Measurements from ENCODE around the gene DLEC1. TPM values are rescaled to one million over a fixed set of nuclear protein-coding genes. Genes with fewer than 3 reads are reported as not detected.
"Not testable (repeated sequence)": the region's sequence is repeated elsewhere in the genome, so short reads cannot be mapped to it uniquely, and the experiment has no call there.

DLEC1 gene
- total RNA-seq, 1 donor from 2014 or later = 0.24 TPM

DNA sequence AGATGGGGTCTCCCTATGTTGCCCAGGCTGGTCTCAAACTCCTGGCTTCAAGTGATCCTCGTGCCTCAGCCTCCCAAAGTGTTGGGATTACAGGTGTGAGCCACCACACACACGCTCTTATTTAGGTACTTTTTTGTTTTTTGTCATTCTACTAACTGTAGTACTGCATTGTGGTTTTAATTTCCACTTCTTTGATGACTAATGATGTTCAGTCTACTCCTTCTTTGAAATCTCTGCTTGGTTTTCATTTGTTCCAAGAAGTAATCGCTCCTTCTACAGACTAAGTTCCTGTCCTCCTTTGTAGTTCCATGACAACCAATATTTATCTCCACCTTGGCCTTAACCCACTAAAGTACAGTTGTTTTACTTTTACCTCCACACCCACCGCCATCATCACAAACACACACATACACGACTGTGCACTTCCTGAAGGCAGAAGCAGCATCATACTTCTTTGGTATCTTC is 529 bp upstream of the DLEC1 start:
- no peak for DNase-seq (ENCODE audit: low spot score)

DNA sequence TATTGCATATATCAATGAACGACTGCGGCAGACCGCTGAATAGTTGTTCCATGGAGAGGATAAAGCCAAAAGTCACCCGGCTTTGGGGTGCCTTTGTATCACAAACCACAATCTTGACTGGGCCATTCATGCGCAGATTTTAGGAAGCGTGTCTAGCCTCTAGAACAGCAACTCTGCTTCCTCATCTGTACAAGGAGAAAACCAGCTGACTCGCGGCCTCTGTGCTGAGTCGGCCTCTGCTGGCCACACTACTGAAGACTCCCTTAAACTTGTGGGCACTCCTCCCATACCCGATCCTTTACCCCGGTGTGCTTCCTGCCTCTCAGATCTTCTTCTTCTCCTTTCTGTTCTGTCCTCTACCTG is 872 bp downstream of the DLEC1 start:
- peak; percentile 57 for DNase-seq (ENCODE audit: low spot score)

DNA sequence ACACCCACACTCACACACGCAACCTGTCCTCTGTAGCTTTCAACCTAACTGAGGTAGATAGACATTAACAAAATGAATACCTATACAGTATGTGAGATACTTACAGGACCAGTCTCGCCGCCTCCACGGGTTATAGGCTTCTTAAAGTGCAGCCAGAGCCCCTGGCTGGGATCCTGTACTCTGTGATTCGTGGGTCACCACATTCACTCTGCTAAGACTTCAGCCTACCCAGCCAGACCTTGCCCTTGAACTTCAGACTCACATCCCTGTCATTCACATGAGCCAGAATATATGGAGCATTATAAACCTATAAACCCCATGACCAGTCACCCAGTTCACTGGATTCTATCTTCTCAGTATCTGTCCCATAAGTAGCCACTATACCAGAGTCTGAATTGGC is 1.4 kb downstream of the DLEC1 start:
- DNase-seq (ENCODE audit: low spot score) = no peak

DNA sequence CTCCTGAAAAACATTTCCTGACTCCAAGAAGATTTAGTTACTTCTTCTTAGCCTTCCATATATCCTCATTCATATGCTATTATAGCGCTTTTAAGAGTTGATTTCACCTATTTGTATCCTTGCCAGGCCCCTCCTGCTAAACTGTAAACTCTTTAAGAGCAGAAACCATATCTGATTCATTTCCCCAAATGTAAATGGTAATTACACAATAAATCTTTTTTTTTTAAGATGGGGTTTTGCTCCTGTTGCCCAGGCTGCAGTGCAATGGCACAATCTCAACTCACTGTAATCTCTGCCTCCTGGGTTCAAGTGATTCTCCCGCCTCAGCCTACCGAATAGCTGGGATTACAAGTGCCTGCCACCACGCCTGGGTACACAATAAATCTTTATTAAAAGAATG is 4.5 kb downstream of the DLEC1 start:
- no peak for DNase-seq (ENCODE audit: low spot score)

DNA sequence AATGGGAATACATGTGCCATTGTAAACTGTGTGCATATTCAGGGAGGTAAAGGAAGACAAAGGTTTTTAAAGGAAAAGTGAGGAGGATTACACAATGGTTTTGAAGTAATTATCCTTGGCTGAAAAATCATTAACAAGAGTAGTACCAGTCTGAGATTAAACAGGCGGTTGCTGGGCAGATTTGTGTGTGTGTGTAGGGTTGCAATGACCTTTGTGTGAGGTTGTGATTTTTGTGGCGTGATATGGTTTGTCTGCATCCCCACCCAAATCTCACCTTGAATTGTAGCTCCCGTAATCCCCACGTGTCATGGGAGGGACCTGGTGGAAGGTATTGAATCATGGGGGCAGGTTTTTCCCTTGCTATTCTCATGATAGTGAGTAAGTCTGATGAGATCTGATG is 7.0 kb downstream of the DLEC1 start:
- DNase-seq (ENCODE audit: low spot score) = no peak

DNA sequence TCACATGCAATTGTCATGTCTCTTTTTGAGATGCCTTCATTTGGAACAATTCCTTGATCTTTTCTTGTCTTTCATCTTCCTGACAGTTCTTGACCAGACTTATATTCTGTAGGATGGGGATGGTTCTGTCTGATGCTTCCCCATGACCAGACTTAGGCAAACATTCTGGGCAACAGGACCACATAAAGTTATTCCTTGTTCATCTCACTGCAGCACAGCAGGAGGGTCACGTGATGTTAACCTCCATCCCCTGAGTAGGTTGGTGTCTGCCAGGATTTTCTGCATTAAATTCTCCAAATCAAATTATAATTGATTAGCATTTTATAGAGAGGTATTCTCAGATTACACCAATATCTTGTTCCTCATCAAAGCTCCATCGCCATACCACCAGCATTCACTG is 7.8 kb downstream of the DLEC1 start:
- no peak for DNase-seq (ENCODE audit: low spot score)

DNA sequence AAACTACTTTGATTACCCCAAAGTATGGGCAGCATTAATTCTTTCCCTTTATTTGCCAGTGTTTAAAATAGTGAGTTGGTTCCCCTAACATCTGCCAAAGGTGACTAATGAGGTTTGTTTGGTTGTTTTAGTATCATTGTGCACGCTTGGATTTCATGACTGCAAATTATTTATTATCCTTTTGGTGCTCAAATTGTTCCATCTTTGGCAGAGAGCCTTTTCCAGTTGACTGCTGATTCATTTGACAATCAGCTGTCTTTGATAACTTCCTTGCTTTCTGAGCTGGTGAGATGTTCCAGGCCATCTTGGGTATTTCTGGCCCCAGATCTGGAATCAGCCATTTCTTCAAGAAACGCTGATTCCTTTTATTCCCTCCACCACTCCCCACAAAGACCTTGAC is 8.9 kb downstream of the DLEC1 start:
- no peak for DNase-seq (ENCODE audit: low spot score)

DNA sequence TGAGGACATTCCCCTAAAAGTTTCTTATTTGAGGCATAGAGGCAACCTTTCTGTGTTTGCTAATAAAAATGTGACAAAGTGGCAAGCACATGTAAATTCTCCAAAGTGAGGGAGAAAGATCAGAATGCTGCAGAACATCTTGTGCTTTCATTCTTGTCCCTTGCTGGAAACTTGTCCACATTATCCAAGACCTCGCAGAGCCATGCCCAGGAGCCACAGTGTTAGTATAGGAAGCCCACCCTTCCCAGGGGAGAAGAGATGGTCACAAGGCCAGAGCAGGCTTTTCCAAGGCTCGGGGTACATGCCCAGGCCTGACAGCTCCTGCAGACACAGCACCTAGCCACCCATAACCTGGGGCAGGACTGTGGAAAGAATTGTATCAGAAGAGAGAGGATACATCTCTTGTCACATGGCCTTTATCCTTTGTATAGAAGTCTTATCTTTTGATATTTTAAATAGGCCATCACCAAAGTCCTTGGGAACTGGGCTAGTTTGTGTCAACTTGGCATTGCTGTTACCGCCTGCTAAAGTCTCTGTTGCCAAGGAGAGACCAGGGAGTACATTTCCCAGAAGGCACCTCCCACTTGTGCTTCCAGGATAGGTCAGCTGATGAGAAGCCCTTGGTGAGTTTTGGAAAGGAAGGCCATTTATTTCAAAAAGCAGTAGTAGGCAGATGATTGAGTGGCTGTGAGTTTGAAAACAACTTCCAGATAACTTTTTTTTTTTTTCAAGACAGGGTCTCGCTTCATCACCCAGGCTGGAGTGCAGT is 10.5 kb downstream of the DLEC1 start:
- DNase-seq (ENCODE audit: low spot score) = no peak

DNA sequence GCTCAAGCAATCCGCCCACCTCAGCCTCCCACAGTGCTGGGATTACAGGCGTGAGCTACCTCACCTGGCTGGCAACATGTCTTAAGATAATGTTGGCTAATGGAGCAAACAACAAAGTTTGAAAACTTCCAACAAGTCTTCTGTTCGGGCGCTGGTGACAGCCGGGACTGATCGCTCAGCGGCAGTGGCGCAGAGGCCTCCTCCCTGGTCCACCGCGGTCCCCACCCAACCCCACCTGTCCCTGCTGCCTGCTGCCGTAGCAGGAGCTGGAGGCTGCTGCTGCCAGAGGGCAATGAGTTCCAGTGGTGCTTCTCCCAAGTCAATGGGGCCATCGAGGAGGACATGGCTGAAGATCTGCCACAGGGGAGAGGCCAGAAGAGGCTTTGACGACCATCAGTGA is 12.1 kb downstream of the DLEC1 start:
- no peak for DNase-seq (ENCODE audit: low spot score)

DNA sequence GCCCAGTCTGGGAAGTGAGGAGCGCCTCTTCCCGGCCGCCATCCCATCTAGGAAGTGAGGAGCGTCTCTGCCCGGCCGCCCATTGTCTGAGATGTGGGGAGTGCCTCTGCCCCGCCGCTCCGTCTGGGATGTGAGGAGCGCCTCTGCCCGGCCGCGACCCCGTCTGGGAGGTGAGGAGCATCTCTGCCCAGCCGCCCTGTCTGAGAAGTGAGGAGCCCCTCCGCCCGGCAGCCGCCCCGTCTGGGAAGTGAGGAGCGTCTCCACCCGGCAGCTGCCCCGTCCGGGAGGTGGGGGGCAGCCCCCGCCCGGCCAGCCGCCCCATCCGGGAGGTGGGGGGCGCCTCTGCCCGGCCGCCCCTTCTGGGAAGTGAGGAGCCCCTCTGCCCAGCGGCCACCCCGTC is 14.3 kb downstream of the DLEC1 start:
- not testable (repeated sequence) for DNase-seq (ENCODE audit: low spot score)

DNA sequence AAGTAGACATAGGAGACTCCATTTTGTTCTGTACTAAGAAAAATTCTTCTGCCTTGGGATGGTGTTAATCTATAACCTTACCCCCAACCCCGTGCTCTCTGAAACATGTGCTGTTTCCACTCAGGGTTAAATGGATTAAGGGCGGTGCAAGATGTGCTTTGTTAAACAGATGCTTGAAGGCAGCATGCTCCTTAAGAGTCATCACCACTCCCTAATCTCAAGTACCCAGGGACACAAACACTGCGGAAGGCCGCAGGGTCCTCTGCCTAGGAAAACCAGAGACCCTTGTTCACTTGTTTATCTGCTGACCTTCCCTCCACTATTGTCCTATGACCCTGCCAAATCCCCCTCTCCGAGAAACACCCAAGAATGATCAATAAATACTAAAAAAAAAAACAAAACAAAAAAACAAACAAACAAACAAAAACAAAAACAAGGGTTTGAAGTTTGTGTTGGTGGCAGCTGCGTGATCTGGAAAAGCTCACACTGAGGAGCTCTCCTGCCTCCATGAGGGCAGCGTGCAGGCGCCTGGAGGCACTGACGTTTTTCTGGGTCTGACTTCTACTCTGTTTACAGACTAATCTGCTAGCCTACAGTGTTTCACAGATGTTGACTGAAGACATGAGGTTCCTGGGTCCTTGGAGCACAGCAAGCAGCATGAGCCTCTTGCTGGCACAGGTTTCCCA is 14.9 kb downstream of the DLEC1 start:
- DNase-seq (ENCODE audit: low spot score) = not testable (repeated sequence)

DNA sequence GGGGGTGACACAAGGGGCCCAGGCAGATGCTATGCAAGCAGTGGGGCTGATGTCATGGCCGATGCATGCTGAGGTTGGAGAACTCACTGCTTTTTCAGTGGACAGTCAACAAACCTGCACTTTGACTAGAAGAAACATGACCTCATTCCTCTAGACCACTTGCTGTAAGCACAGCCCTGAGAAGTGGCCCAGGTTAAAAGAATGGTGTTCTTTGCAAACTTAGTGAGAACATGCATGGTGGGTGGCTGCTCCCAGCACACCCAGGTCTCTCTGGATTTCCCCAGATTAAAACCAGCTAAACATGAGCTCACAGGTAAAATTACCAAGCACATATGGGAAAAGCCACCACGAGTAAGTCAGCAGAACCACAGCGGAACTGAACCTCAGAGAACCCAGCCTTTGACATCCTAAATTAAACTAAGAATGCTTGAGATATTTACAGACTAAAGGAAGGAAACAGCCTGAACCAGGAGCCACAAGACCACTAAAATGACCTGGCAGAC is 15.5 kb downstream of the DLEC1 start:
- DNase-seq (ENCODE audit: low spot score) = no peak

DNA sequence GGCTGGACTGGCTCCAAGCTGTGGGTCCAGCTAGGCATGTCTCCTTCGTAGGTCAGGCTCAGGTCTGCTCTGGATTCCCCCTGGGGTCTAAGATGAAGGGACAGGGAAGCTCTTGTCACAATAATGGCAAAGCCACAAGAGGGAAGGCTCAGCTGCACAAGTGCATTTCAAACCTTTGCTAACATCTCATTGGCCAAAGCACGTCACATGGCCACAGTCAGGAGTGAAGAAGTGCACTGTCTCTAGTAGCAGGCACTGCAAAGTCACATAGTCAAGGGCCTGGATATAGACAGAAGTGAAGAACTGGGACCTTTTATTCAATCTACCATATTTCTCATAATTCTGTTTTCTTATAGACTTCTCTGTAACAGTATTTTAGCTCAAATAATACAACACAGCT is 20.1 kb downstream of the DLEC1 start:
- no peak for DNase-seq (ENCODE audit: low spot score)

DNA sequence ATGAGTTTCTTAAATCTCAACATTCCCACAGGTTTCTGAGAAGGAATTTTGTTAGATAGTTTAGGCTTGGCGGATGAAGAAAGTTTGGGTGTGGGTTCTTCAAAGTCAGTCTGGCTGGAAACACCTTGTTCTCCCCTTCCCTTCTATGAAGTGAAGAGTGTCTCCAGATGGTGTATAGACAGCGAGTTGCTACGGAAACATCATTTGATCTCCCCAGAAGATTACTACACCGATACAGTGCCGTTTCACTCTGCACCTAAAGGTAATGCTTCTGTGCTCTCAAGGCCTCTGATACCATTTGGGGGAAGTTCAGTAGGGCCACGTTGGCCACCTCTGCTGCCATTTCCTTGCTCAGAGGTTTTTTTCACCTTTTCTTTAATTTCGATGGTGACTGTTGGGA is 20.6 kb downstream of the DLEC1 start:
- no peak for DNase-seq (ENCODE audit: low spot score)

DNA sequence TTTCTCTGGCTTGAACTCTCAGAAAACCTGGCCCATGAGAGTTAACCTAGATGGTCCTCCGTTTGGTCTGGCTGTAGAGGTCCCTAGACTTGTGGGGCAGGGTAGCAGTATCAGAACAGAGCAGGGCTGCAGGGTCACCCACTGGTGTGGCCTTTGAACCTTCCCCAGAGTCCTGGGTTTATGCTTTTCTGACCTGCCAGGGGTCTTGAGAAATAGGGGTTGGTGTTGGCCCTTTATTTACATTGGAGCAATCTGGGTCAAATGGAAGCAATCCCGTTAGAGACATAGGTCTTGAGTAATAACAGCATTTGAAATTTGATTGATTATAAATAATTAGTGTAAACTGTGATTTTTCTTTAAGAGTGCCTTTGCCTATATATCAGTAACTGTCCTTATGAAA is 23.8 kb downstream of the DLEC1 start:
- no peak for DNase-seq (ENCODE audit: low spot score)

DNA sequence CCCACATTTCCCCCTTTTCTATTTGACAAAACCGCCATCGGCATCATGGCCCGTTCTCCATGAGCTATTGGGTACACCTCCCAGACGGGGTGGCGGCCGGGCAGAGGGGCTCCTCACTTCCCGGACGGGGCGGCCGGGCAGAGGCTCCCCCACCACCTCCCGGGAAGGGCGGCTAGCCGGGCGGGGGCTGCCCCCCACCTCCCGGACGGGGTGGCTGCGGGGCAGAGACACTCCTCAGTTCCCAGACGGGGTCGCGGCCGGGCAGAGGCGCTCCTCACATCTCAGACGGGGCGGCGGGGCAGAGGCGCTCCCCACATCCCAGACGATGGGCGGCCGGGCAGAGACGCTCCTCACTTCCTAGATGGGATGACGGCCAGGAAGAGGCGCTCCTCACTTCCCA is 25.4 kb downstream of the DLEC1 start:
- DNase-seq (ENCODE audit: low spot score) = not testable (repeated sequence)

DNA sequence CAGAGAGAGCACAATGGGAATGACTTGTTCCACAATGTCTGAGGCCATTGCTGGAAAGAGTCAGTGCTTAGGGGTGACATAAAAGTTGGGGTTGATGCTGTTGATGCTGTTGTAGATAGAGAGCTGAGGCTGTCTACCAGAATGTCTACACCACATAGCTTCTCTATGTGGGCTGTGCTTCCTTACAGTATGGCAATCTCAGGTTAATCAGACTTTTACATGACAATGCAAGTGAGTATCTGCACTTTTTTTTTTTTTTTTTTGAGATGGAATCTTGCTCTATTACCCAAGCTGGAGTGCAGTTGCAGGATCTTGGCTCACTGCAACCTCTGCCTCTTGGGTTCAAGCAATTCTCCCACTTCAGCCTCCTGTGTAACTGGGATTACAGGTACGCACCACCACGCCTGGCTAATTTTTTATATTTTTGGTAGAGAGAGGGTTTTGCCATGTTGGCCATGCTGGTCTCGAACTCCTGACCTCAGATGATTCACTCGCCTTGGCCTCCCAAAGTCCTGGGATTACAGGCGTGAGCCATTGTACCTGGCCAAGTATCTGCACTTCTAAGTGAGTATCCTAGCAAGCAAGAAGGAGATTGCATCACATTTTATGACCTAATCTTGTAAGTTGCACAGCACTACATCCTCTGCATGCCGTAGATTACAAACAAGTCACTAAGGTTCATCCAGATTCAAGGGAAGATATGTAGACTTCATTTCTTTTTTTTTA is 28.7 kb downstream of the DLEC1 start:
- DNase-seq (ENCODE audit: low spot score) = no peak

DNA sequence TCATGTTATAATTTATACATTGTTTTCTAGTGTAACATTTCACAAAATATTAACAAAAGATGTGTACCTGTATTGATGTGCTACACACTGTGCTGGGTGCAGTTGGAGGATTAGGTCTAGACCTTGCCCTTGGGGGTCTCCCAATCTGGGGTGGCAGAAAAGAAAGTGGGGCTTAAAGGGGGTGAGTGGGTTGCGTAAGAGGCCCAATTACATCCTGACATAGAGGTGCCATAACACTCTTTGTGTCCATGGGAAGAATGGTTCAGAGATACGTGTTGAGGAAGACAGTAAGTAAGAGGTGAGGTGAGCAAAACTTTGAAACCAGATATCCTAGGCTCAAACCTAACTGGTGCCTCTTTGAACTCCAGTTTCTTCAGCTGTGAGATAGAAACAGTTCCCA is 31.0 kb downstream of the DLEC1 start:
- no peak for DNase-seq (ENCODE audit: low spot score)

DNA sequence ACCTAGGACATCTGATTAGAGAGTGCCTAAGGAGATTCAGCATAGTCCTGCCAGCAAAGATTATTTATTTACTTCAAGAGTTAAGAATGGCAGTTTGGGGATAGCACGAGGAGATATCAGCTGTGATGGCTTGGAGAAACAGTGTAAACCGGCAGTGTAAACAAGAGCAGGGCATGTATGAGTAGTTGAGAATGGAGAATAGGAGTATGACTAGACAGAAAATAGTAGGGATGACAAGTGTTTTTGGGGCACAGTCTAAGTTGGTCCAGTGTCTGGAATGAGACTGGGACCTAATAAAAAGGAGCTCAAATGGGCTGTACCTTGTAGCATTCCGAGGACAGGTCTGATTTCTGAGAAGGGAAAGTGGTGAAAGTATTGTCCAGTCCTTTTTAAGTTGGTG is 38.1 kb downstream of the DLEC1 start:
- not testable (repeated sequence) for DNase-seq (ENCODE audit: low spot score)

DNA sequence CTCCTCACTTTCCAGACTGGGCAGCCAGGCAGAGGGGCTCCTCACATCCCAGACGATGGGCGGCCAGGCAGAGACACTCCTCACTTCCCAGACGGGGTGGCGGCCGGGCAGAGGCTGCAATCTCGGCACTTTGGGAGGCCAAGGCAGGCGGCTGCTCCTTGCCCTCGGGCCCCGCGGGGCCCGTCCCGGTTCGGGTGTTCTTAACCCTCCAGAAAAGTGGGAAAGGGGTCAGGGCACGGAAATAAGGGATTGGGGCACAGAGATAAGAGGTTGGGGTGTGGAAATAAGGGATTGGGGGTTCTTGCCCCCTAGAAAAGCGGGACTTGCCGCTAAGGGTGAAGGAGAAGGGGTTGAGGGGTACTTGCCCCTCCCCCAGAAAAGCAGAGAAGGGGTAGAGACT is 43.3 kb downstream of the DLEC1 start:
- not testable (repeated sequence) for DNase-seq (ENCODE audit: low spot score)

DNA sequence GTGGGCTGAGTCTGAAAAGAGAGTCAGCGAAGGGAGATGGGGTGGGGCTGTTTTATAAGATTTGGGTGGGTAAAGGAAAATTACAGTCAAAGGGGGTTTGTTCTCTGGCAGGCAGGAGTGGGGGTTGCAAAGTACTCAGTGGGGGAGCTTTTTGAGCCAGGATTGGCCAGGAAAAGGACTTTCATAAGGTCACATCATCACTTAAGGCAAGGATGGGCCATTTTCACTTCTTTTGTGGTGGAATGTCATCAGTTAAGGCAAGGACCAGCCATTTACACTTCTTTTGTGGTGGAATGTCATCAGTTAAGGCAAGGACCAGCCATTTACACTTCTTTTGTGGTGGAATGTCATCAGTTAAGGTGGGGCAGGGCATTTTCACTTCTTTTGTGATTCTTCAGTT is 44.2 kb downstream of the DLEC1 start:
- not testable (repeated sequence) for DNase-seq (ENCODE audit: low spot score)

DNA sequence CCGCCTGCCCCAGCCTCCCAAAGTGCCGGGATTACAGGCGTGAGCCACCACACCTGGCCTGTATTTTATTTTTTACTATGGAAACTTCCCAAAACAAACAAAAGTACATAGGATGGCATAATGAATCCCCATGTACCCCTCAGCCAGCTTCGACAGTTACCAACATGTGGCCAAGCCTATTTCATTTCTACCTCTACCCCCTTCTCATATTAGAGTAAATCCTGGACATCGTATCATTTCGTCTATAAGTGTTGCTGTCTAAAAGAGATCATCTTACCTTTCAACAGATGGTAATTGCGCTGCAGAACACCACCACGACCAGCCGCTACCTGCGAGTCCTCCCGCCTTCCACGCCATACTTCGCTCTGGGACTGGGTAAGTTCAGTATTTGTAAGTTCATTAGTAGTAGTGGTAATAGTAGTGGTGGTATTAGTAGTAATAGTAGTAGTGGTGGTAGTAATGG is 44.9 kb downstream of the DLEC1 start:
- DNase-seq (ENCODE audit: low spot score) = no peak

All from umbilical cord (tissue), 2 donors.